Epithelial cell of prostate (primary cell): Measurements from ENCODE around the gene CCR1.
"Not testable (repeated sequence)": the region's sequence is repeated elsewhere in the genome, so short reads cannot be mapped to it uniquely, and the experiment has no call there.

Experiments used
- DNase-seq: peaks from one replicate; pipeline ENCODE4 v3.0.0-alpha.2; 2011; ENCODE audit warnings: low read depth, low spot score
- H3K27ac ChIP-seq: fragments of 450-650 bp; 2 replicates; pipeline ENCODE4 v1.5.1; 2017; ENCODE audit warnings: mild to moderate bottlenecking

The CCR1 gene

GRCh38 chr3:46186471-46187340 is 21.4 kb downstream of the CCR1 start:
- no peak for DNase-seq
- H3K27ac ChIP-seq, result no peak overlapping the region

- DNase-seq, result peak; percentile 84
- H3K27ac ChIP-seq, result peak overlapping the region; percentile 60
Measured at GRCh38 chr3:46184469-46184868, 23.6 kb downstream of the CCR1 start.

- no peak for DNase-seq
- H3K27ac ChIP-seq, result no peak overlapping the region
Measured at GRCh38 chr3:46183330-46183729, 24.8 kb downstream of the CCR1 start.

- DNase-seq, result no peak
- H3K27ac ChIP-seq, result no peak overlapping the region
Measured at GRCh38 chr3:46168583-46169345, 39.3 kb downstream of the CCR1 start.

GRCh38 chr3:46163556-46164041 is 44.5 kb downstream of the CCR1 start:
- H3K27ac ChIP-seq, result peak overlapping the region; percentile 70
- DNase-seq, result peak; percentile 72

- peak; percentile 34 for DNase-seq
Measured at GRCh38 chr3:46162975-46163555, 45.0 kb downstream of the CCR1 start.

GRCh38 chr3:46157685-46158084 is 50.4 kb downstream of the CCR1 start:
- not testable (repeated sequence) for DNase-seq, H3K27ac ChIP-seq

More at GRCh38 chr3:46162975-46163555, 45.0 kb downstream of the CCR1 start:
- H3K27ac ChIP-seq, result peak overlapping the region; percentile 70

- no peak overlapping the region for H3K27ac ChIP-seq
- DNase-seq, result no peak
Measured at GRCh38 chr3:46154311-46154710, 53.8 kb downstream of the CCR1 start.
